Keratinocyte (primary cell): ENCODE results near the gene SH2B3.

Source experiments
- EZH2 ChIP-seq: IDR thresholded peaks from one replicate; pipeline ENCODE4 v1.6.1; 2012; ENCODE audit warnings: inconsistent platforms, mild to moderate bottlenecking, low read length, moderate library complexity
- TF ChIP-seq, protein P1 (sequence below), 3 experiments: IDR thresholded peaks in 1 of 3; conservative IDR thresholded peaks in 1 of 3; optimal IDR thresholded peaks in 1 of 3; 2 replicates in 2 of 3; 3 replicates in 1 of 3; pipeline versions ENCODE3 to v1.5.1; 2011; ENCODE audit warnings: low read length in 3 of 3, mild to moderate bottlenecking in 3 of 3, moderate library complexity in 2 of 3, control low read depth in 1 of 3, inconsistent platforms in 1 of 3; ENCODE audit not compliant: insufficient read depth in 2 of 3; ENCODE audit errors: extremely low read depth in 1 of 3

GRCh38 chr12:111450676-111451075 is 45.0 kb downstream of the SH2B3 start:
- TF ChIP-seq, protein P1, sequence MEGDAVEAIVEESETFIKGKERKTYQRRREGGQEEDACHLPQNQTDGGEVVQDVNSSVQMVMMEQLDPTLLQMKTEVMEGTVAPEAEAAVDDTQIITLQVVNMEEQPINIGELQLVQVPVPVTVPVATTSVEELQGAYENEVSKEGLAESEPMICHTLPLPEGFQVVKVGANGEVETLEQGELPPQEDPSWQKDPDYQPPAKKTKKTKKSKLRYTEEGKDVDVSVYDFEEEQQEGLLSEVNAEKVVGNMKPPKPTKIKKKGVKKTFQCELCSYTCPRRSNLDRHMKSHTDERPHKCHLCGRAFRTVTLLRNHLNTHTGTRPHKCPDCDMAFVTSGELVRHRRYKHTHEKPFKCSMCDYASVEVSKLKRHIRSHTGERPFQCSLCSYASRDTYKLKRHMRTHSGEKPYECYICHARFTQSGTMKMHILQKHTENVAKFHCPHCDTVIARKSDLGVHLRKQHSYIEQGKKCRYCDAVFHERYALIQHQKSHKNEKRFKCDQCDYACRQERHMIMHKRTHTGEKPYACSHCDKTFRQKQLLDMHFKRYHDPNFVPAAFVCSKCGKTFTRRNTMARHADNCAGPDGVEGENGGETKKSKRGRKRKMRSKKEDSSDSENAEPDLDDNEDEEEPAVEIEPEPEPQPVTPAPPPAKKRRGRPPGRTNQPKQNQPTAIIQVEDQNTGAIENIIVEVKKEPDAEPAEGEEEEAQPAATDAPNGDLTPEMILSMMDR (optimal IDR thresholded peaks at IDR 0.05 in 1 of 3, IDR thresholded peaks at IDR 0.05 in 1 of 3, conservative IDR thresholded peaks at IDR 0.05 in 1 of 3; ENCODE audit: extremely low read depth in 1 of 3, insufficient read depth in 2 of 3, low read length in 3 of 3): no peak
- no peak for TF ChIP-seq EZH2
